GF-D8 (cell line): ENCODE results near the gene WDR90.
"Not testable (repeated sequence)": the region's sequence is repeated elsewhere in the genome, so short reads cannot be mapped to it uniquely, and the experiment has no call there.

Experiments used
- DNase-seq: peaks from one replicate; lab custom pipeline; 2025; lab: John Stamatoyannopoulos, UW

WDR90 gene

DNA sequence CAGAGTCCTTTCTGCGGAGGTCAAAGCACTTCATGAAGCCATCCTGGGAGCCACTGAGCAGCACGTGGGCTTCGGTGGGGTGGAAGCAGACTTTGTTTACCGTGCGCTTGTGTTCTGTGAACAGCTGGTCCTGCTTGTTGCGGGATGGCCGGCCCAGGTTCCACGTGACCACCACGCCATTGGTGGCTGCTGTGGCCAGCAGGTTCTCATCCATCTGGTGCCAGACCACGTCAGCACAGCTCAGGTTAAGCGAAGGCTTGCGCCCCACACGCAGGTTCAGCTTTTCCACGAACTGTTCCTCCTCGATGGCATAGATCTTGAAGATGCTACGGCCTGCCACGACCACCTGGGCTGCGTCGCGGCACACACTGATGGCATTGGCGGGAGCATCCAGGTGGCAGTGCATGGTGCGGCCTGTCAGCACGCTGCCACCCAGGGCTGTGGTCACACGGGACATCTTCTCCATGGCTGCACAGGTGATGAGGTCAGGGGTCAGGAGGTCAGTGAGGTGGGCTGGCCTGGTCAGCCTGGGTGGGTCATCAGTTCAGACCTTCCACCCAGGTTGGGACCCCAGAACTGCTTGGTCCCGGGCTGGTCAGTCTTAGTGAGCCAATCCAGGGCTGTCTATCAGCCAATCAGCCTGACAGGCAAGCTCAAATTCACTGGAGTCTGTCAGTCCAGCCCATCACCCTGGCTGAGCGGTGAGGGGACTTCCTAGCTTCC, 40.2 kb downstream of the WDR90 start:
- no peak for DNase-seq

DNA sequence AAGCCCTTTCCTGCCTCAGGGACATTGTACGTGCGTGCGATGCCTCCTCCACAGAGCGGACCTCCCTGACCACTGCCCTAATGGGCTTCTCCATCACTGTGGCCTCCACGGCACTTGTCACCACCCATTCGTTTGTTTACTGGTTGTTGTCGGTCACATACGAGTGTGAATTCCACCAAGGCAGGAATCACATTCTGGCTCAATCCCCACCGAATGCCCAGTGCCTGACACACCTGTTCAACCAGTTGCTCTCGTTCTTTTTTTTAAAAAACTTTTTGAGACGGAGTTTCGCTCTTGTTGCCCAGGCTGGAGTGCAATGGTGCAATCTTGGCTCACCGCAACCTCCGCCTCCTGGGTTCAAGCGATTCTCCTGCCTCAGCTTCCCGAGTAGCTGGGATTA, 42.1 kb downstream of the WDR90 start:
- DNase-seq: not testable (repeated sequence)

DNA sequence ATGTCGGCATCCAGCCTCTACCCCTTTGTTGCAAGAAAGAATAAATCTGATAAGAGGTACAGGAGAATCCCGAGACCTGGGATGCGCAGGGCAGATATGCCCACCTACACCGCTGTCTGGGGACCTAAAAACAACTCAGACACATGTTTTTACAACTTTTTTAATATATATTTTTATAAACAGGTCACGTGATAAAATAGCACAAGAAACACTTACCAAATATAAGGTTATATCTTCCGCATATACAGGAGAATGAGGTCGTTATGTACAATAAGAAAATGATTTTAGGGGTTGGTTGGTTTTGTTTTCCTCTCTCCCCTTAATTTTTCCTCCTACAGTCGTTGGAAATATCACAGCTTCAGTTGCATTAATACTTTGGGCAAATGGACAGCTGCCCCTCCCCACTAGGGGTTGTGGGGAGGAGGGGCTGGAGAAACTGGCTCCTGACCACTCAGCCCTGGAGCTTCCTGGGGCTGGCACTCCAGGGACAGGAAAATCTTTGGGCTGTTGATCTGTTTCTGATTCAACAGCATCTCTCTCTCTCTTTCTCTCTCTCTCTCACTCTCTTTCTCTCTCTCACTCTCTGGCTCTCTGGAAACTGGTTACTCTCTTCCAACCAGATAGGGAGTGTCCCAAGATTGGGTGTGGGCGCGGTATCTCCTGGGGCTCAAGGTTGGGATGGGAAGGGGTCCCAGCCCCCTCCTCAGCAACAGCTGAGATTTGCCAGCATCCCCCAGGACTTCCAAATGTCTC, 43.4 kb downstream of the WDR90 start:
- no peak for DNase-seq

DNA sequence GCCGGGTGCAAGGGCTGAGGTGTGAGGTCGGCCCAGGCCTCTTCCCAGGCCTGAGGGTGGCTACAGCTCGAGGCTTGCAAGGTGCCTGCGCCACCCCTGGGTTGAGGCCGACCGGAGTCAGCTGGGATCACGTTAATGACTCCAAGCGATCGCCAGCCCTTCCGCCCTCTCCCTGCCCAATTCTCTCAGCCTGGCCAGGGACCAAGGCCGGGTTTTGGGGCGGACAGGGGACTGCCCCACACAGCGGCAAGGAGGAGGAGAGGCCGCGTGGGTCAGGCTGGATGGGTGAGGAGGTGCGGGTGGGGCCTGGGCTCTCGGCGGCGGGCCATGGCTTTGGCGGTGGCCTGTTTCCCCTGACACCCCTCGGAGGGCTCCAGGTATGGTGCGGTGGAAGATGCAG, 44.2 kb downstream of the WDR90 start:
- no peak for DNase-seq

DNA sequence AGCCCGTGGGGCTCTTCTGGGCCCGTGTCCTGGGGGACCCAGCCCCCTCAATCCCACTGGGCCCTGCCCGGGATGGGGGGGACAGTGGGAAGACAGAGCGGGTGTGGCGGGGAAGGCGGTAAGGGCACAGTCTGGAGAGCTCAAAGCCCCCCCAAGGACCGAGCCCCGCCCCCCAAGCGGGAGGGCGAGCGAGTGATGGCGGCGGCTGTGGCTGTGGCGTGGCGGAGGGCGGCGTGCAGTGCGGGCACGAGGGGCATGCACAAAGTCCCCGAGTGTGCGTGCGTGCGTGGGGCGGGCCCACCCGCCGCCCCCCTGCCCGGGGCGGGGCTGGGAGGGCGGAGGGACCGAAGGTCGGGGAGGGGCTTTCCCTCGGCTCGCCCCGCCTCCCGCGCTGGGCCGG, 44.6 kb downstream of the WDR90 start:
- DNase-seq: no peak

DNA sequence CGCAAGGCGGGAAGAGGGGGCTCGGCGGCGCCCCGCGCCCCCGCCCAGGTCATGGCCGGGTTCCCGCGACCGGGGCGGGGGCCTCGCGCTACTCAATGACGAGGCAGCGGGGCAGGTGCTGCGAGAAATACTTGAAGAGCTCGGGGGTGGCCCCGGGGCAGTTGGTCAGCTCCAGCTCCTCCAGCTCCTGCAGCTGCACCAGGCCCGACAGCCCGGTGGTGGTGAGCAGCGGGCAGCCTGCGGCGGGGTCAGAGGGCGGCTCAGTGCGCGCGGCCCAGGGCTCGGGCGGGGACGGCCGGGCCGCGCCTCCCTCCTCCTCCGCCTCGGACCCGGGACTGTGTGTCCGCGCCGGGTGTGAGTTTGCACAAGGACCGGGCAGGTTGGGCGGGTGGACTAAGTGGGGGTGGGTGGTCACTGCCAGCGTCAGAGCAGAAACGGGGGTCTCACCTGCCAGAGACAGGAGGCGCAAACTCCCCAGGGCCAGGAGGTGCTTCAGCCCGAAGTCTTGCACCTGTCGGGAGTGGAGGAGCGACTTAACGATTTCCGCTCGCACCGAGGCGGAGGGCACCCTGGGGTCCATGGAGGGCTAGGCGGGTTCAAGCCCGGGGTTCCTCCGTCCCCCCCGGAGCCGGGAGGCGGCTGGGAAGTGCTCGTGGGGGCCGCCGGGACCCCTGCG, 45.2 kb downstream of the WDR90 start:
- DNase-seq: no peak

DNA sequence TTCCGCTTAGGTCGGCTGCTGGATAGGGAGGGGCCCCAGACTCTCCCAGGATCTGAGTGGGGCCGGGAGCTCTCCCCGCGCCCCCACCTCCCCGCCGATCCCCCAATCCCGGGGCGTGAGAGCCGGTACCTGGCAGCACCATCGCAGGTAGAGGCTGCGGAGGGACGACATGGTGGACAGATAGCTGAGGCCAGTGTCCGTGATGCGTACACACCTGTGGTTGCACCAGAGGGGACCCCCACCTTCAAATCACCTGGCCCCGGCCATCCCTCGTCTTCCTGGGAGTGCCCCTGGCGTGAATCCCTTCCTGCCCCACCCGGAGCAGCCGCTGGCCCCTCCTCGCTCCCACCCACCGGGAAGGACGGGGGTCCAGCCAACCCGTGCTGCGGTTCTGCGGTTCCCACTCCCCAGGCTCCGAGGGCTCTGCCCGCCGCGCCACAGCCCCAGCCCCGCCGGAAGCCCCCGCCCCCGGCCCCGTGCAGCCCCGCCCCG, 45.7 kb downstream of the WDR90 start:
- no peak for DNase-seq

DNA sequence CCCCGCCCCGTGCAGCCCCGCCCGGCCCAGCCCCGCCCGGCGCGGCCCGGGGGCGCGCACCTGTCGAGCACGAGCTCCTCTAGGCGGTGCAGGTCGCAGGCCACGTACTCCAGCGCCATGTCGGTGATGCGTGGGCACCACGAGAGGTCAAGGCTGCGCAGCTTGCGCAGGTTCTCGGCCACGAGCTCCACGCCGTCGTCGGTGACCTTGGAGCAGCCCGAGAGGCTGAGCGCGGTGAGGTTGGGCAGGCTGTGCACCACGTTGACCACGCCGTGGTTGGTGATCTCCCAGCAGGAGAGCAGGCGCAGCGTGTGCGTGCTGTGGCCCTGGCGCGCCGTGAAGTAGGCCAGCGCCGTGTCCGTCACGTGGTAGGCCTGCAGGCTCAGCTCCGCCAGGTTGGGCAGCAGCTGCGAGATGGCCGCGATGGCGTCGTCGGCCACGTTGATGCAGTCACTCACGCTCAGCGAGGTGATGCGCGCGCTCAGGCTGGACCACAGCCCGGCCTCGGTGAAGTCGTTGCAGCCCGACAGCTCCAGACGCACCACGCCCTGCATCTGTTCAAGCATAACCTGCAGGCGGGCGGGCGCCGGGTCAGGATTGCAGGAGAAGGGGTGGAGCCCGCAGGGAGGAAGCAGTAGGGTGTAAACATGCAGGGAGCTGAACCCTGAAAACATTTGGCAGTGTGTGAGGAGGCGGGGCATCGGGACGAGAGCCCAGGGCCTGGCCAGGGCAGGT, 46.4 kb downstream of the WDR90 start:
- no peak for DNase-seq

DNA sequence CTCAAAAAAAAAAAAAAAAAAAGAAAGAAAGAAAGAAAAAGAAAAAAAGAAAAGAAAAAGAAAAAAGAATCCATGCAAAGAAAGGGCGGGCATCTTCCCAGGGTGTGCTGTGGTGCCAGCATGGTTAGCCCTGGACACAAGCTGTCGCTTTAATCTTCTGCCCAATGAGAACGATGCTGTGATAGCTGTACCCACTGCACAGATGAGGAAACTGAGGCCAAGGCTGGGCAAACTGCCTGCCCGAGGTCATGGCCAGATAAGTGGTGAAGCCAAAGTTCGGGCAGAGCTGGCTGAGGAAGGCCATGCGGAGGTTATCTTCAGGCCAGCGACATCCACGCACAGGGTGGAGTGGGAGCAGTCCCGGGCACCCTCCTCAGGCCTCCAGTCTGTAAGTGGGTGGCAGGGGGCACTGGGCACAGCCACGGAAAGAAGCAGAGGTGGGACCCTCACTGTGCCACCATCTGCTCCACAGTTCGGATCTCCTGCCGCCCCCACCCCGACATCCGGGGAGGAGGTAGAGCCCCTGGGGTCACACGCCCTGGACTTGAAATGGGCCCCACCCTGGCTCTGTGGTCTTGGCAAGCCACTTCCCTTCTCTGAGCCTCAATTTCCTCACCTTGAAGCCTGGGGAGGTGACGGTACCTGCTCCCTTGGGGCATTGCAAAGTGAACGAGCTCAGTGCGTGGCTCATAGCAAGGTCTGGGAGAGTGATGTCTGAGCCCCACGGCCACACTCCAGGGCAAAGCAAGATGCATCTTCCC, 49.9 kb downstream of the WDR90 start:
- no peak for DNase-seq

DNA sequence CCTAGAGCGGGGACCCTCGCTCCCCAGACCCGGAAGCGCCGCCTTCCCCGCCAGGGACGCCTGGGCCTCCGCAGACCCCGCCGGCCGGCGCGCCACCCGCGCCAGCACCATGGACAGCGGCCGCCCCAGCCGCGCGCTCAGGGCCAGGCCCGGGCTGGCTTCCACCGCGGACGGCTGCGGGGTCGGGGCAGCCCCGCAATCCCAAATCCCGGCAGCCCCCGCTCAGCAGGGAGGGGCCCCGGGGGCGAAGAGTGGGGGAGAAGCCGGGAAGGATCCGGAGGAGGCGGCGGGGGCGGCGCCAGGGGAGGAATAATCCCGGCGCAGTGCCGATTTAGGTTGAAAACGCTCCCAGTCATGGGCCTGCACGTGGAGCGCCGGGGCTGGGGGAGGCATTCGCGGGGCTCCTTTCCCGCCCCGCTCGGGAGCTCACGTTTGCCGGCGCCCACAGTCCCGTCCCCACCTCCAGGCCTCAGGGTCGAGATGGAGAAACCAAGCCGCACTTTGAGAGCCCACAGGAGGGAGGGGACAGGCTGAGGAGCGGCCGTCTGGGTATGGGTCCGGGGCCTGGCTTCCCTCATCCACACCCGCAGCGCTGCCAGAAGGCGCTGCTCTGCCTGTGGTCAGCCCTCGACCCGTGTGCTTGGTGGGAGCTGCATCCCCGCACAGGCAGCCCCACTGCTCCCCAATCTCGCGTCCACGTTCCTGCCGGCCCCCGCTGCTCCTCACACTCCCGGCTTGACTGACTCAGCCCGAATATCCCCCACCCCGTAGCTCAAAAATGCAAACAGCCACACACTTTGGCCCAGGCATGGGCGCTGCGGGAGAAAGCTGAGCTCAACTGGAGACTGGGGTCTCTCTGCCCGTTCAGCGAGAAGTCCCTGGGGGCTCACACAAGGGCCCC, 51.8 kb downstream of the WDR90 start:
- DNase-seq: no peak

DNA sequence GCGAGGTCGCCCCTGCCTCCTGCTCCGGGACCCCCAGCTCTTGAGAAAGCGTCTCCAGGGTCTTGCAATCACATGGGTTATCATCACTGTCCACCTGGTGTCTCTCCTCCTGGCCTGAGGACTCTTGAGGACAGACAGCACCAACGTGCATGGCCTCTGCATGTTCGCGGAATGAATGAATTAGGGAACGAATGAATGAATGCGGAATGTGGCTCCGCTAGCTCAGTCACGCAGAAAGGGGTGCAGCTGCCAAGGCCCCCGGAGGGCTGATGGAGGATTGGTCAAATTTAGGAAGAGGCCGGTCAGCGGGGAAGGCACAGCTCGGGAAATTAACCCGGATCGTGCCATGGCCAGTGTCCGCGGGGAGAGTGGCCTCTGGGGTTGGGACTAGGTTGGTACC, 53.2 kb downstream of the WDR90 start:
- no peak for DNase-seq

DNA sequence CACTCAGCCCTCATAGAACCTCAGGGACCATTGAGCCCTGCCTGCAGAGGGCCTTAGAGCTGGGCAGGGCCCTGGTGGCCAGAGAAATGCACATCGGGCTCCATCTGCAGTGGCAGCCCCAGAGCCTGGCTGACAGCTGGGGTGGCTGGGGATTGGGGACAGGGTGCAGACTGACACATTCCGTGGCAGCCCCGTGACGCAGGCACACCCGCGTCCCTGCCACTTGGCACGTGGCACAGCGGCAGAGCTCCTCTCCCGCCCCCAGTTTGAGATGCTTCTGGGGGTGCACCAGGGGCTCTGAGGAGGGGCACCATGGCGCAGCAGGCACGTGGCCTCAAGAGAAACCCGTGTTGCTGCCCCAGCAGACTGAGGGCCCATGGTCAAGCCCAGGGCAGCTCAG, 54.2 kb downstream of the WDR90 start:
- no peak for DNase-seq

DNA sequence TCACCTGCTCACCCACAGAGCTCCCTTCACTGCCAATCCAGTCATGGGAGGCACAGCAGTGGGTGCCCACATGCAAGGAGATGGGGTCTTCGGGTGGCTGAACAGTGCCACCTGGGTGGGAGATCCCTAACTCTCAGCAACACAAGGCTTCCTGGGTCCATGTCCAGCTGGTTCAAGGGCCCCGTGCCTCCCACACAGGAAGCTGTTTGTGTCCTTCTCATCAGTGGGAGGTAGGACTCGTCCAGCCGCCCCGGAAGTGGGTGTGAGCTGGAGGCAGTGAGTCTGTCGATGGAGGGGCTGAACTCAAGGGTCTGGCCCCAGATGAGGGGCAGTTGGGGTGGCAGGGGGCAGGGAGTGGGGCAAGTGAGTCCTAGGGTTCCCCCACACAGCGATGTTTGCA, 54.9 kb downstream of the WDR90 start:
- DNase-seq: no peak

DNA sequence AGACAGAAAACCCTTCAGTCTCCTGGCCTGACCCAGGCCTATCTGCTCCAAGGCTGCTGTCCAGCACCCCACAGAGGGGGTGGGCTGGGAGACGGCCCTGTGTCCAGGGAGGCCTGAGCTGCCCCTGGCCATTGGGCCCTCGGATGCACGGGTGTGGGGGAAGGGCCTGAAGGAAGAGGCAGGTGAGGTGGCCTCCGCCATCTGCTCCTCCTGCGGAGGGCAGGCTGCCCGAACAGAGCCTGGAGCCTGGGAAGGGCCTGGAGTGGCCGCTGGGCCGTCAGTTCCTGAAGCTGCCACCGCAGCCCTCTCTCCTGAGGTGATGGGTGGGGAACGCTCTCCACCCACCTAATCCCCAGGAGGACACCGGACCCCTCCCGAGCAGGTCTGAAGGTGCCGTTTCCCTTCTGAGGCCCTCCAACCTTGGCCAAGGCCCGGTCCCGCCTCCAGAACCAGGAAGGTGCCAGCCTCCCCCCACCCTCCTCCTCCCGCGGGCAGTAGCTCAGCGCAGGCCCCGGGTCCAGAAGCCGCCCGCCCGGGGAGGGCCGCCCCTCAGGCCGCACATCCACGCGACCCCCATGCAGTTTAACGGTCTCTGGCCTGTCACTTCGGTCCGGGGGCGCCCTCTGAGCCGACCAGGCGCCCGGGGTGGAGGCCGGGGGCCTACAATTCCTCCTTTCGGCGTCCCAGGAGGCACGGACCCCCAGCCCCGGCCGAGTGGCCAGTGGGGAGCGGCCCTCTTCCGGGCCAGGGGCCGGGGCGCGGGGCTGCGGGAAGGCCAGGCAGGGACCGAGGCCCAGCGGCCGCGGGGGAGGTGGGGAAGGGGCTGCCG, 55.6 kb downstream of the WDR90 start:
- DNase-seq: no peak

DNA sequence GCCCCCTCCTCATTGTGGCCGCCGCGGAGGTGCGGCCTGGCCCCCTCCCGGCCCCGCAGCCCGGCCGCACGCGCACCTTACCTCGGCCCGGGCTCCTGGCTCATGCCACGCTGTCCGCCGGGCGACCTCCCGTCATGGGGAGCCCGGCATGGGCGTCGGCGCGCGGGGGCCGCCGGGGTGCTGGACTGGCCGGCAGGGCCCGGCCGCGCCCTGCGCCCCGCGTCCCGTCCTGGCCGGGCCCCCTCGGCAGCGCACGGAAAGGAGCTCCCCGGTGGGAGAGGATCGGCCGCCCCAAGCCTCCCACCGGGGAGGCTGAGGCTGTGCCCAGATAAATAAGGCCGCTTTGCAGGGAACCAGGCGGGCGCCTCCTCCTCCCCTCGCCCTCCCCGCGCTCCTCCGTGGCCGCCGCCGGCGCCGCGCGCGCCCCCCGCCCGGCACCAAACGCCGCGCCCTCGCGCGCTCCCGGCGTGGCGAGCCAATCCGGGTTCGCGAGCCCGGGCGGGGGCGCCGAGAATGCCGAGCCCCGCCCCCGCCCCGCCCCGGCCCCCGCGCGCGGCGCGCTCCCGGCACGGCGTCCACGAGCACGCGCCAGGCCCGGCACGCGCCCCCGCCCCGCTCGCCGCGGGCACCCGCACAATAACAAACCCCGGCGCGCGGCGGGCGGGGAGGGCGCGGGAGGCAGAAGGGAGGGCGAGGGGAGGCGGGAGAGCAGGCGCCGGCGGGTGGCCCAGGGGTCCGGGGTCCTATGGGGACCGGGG, 56.4 kb downstream of the WDR90 start, which contains the start of gene FBXL16:
FBXL16 (minus strand) TSS at position 371 of the 758 bp plus-strand sequence. CDS start 8,396 bp downstream, outside the sequence.
- no peak for DNase-seq

DNA sequence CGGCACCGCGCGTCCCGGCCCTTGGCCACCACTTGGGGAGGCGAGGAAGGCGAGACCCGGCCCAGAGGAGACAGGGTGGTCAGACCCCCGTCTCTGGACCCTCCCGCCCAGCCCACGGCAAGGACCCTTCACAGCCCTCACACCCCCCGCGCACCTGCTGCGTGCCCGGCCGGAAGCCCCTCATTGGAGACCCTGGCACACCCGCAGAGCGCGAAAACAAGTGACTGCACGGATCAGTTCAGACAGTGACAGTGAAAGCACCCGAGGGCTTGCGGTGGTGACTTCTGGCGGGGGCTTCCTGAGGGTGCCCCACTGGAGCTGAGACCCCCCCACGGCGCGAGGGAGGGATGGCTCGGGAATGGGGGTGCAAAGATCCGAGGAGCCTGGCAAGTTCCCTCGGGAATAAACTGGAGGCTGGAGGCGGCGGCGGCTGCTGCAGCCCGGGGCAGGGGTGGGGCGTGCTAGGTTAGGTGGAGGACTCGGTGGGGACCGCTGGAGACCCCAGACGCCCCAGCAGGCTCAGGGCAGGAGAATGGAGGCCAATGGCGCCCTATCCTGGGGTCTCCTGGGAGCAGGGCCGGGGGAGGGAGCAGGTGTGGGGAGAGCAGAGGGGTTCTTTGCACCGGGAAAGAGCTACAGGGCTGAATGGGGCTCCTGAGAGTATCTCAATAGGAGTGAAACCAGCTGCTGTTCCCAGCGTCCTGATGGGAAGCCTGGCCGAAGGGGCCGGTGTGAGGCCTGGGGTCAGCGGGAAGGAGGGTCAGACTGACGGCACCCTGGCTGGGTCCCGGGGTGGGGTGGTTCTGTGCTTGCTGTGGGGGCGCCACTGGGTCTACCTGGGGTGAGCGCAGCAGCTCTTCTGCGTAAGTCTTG, 57.3 kb downstream of the WDR90 start:
- DNase-seq: no peak

DNA sequence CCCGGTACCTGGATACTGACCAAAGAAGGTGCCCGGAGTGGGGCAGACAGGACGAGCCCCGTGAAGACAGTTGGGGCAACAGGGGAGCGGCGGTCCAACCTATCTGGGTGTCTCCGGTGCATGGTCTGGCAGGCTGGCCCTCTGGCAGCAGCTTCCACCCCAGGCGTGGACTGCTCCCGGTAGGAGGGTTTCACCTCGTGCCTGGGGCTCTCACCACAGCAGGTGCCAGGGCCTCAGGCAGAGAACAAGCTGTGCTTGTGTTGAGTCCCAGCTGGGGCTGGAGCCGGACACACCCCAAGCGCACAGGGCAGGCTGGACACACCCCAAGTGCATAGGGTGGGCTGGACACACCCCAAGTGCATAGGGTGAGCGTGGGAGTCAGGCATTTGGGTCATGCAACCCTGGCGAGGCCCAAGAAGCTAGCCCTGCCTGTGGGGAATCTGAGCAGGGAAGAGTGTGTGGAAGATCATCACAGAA, 57.9 kb downstream of the WDR90 start:
- no peak for DNase-seq

DNA sequence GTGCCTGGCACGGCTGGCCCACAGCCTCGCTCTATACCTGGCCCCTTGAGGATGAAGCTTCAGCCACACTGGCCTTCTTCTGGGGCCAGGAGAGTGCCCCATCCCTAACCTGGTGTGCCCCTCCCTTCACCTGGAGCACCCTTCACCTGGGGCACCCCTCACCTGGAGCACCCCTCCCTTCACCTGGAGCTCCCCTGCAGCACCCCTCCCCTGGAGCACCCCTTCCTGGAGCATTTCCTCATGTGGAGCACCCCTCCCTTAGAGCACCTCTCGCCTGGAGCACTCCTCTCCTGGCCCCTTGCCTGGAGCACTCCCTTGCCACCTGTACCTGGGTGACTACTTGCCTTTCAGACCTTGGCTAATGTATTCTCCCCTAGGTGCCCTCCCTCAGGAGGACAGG, 58.9 kb downstream of the WDR90 start:
- DNase-seq: no peak
